Stimulated activated CD4-positive, alpha-beta T cell treated with anti-CD3 and anti-CD28 coated beads, Interleukin-1b, Interleukin-23, amount 100 ng/mL, for 1 hour (primary cell): ENCODE measurements around the gene TARS1.

Source experiments
- DNase-seq, 2 donors: peaks; one replicate each; pipeline ENCODE4 v3.0.0-alpha.2; 2020; ENCODE audit warnings: low read depth in 2 of 2

TARS1 gene

GRCh38 chr5:33439905-33440481 is 772 bp upstream of the TARS1 start:
- DNase-seq = no peak

DNA sequence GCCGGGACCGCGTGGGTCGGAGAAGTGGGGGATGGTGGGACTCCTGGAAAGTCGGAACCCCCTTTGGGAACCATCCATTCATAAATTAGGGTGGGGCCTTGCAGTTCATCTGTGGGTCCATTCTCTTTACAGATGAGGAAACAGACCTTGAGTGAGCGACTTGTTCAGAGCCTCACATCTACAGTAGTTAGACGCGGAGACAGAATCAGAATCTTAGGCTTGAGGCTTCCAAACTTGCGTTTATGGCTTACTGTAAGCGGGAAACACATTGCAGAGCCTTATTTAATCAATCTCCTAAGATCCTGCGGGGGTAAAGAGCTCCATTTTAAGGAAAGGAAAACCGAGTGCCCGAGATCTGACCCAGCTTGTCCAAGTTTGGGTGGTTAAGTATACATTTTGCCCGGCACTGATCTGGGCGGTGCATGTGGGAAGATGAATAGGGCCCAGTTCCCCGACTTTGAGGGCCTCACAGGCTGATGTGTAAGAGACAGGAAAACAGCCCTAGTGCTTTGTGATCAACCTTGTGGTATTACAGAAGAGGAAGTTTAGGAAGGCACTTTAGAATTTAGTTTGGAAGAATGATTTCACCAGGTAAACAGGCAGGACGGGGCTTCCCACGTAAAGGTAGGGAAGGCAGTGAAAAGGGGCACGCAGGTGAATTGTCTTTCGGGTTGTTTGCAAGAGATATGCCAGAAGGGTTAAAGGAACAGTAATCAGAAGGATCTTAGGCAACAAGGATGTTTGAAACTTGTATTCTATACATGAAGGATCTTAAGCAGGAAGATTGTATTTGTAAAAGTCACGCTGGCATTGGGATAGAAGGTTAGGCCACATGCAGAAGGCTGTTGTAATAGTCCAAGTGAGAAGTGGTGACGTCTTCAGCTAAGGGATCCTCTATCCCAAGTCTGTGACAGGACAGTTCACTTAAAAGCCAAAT is 744 bp downstream of the TARS1 start:
- no peak for DNase-seq

GRCh38 chr5:33444542-33444941 is 3.8 kb downstream of the TARS1 start:
- no peak for DNase-seq

DNA sequence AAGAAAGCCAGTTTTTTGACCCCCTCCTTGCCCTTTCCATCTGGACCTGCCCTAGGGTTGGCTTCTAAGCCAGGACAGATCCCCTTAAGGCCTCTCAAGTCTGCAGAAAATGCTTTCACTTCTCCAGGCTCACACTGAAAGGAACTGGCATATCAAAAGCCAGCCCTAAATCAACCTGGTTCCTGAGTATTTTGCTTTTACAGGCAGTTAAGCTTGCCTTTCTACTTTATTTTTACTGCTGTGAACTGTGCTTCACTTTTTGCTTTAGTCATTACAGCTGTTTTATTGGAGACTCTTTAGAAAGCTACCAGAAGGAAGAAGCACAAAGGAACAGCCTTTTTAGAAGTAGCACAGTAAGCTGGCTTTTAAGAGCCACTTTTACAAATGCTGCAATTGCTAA is 5.0 kb downstream of the TARS1 start:
- DNase-seq = no peak

DNA sequence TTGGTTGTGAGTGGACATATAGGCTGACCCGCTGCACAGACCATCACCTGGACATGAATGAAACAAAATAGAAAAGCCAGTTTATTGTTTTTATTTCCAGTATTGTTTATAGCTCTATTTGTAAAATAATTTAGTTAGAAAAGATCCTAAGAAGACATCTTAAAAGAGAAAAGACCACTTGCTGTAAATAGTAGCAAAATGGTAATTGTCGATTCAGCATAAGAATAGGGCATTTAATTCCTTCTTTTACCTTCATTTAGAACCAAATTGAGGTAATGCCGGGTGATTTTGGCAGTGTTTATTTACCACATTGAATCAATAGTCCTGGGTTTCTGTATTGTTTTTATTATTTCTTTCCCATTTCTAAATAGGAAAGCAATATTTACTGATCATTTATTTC is 7.4 kb downstream of the TARS1 start:
- no peak for DNase-seq

- DNase-seq = no peak
Observed at GRCh38 chr5:33457126-33457525, 16.4 kb downstream of the TARS1 start.

- DNase-seq = no peak
Observed at GRCh38 chr5:33457817-33458216, 17.1 kb downstream of the TARS1 start.

DNA sequence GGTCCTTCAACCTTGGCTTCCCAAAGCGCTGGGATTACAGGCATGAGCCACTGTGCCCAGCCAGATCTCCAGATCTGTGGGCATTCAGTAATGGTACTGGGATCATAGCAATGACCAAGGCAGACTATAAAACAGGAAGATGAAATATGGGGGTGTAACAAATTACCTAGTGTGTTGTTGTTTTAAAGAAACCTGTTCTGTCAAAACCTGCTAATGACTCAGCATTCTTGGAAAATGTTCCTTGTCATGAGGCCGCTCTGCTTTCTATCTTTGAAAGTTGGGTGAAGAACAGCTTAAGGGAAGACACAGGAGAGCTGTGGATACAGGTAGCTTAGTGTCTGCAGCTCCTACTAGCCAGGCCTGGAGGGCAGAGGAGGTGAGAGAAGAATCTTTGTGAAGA is 19.4 kb downstream of the TARS1 start:
- DNase-seq = no peak

- DNase-seq = no peak
Observed at GRCh38 chr5:33462456-33462855, 21.7 kb downstream of the TARS1 start.

GRCh38 chr5:33465120-33465519 is 24.4 kb downstream of the TARS1 start:
- DNase-seq = no peak

DNA sequence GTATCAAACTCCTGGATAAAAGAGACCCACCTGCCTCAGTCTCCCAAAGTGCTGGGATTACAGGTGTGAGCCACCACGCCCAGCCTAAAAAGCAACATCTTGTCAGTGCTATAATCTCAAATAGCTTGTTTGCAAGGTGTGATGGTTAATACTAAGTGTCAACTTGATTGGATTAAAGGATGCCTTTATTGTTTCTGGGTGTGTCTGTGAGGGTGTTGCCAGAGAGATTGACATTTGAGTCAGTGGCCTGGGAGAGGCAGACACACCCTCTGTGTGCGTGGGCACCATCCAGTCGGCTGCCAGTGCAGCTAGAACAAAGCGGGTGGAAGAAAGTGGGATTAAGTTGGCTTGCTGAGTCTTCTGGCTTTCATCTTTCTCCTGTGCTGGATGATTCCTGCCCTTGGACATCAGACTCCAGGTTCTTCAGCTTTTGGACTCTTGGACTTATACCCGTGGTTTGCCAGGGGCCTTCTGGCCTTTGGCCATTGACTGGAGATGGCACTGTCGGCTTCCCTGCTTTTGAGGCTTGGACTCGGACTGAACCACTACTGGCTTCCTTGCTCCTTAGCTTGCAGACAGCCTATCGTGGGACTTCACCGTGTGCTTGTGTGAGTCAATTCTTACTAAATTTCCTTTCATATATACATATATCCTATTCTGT is 28.1 kb downstream of the TARS1 start:
- DNase-seq = no peak

- DNase-seq = no peak
Observed at GRCh38 chr5:33470544-33470943, 29.8 kb downstream of the TARS1 start.

- DNase-seq = no peak
Observed at GRCh38 chr5:33472805-33473409, 32.1 kb downstream of the TARS1 start.

GRCh38 chr5:33474004-33474403 is 33.2 kb downstream of the TARS1 start:
- DNase-seq = no peak

GRCh38 chr5:33474931-33475499 is 34.2 kb downstream of the TARS1 start:
- DNase-seq = no peak

DNA sequence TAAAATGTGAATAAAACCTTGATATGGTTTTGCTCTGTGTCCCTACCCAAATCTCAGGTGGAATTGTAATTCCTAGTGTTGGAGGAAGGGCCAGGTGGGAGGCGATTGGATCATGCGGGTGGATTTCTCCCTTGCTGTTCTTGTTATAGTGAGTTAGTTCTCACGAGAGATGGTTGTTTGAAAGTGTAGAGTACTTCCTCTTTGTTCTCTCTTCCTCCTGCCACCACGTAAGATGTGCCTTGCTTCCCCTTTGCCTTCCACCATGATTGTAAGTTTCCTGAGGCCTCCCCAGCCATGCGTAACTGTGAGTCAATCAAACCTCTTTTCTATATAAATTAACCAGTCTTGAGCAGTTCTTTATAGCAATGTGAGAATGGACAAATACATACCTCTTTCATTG is 34.9 kb downstream of the TARS1 start:
- no peak for DNase-seq

GRCh38 chr5:33476992-33477391 is 36.2 kb downstream of the TARS1 start:
- no peak for DNase-seq

DNA sequence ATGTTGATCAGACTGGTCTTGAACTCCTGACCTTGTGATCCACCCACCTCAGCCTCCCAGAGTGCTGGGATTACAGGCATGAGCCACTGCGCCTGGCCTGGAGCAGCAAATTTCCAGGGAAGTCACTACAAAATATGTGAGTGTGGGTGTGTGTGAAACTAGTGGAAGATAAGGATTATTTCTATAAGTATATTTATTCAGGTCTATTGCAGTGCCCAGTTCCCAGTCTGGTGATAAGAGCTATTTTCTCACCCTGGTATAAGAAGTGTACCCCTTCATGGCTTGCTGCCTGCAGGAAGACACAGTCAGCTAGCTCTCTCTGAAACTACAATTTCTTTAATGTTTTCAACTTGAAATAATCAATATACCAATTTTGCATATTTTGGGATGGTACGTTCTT is 37.1 kb downstream of the TARS1 start:
- no peak for DNase-seq

GRCh38 chr5:33479311-33479710 is 38.5 kb downstream of the TARS1 start:
- DNase-seq = no peak

GRCh38 chr5:33480876-33481275 is 40.1 kb downstream of the TARS1 start:
- no peak for DNase-seq

DNA sequence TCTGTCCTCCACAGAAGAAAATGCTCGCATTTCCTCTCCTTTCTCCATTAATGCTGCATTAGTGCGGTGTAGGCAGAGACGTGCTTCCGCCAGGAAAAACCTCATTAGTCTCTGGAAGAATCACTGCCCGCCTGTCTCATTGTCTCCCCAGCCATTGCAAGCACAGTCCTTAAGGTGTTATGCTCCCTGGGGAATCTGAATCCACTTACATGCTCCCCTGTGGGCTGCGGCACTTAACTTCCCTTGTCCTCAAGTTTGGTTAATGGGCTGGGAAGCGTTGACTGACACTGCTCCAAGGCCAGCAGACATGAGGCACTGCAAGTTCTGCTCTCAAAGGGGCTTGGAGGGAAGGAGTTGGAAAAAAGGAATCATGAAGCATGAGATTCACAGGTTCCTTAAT is 41.6 kb downstream of the TARS1 start:
- no peak for DNase-seq

DNA sequence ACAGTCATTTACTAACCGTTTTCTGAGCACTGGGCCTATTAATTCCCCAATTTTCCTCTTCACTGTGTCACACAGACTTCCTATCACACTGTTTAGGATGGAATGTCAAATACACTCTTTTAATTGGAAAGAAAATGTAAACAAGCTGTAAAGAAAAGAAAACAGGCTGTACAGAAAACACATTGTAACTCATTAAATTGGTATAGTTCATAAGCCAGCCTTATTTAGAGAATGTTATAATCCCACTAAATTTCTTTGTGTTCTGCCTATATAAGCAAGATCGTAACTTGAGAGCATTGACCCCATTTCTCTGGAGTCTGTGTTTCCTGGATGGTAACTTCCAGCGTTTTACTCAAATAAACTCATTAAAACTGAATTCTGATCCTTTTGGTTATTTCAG is 46.5 kb downstream of the TARS1 start:
- no peak for DNase-seq
